HG02763 (cell line): ENCODE results near the gene LAMA2.
"Not testable (repeated sequence)": the region's sequence is repeated elsewhere in the genome, so short reads cannot be mapped to it uniquely, and the experiment has no call there.

ENCODE experiments used
- ATAC-seq: cut with Tn5 transposase; IDR thresholded peaks from one replicate; pipeline ENCODE4 v1.9.1; 2021; ENCODE audit warnings: mild to moderate bottlenecking, moderate library complexity; ENCODE audit not compliant: unreplicated experiment

LAMA2 gene

DNA sequence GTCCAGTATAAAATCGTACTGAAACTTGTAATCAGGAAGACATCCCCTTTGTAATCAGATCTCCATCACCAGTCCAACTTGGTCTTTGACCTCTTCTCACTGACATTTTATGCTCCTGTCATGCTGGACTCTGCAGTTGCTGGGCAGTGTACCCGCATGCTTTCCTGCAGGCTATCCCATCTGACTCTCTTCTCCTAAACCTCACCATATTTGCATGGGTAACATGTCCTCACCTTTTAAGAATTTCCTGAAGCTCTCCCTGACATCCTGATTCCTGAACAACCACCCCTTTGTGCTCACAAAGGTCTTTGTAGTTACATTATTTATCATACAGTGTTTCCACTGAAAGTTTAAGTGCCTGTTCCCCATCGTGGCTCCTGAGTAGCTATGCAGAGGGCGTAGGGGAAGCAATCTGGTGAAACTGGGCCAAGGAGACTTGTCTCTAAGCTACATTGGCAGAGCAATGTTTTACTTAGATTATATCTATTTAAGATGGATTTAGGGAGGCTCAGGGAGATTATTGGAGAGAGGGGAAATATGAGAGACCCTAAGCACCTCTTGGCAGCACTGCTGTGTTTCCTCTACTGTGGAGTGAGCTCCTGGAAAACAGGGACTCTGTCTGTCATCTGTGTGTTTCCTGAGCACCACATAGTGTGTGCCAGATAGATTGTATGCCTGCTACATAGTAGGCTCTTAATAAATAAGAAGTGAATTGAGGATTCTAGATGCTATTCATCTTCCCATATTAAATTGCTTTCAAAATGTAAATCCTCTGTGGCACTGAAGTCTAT lies 124.0 kb downstream of the LAMA2 start:
- ATAC-seq = no peak

DNA sequence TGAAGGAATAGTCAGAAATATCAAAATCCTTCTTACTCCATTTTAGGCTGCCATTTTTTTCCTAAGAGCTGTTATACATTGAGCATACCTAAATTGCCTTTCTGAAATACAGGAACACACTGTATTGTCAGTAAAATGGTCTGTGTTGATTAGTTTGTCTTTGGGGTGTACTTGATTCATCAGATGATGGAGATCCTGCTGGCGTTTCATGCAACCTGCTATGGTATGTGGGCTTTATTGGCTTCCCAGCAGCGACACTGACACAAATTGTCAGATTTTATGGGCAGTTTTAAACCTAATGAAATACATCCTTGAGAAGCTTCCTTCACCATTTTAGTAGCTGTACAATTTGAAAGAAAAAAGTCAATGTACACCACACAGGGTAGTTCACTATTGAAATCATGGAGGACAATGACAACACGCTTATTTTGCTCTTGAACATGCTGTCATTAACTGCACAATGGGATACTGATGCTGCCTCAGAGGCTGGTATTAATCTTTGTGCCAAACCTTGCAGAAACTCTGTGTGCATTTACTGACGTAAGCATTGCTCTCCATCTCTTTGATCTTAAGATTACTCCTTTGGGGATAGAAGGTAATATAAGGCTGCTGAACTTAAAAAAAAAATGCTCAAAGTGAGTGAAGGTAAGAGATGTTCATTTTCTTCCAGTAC lies 124.9 kb downstream of the LAMA2 start:
- ATAC-seq = no peak

DNA sequence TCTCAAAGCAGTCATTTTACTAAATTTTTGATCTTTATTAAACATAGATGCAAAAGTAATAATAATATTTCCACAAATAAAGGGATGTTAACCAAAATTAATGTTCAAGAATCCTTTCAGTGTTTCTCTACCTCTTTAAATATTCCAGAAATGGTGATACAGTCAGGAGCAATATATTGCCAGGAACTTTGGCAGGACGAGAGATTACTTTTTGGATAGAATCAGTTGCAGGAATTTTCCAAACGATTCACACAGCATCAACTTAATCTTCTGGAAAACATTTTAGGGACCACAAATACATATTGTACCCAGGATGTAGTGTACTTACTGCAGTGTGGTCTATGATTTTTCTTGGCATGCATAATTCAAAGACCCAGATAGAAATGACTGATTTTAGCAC lies 125.7 kb downstream of the LAMA2 start:
- no peak for ATAC-seq

DNA sequence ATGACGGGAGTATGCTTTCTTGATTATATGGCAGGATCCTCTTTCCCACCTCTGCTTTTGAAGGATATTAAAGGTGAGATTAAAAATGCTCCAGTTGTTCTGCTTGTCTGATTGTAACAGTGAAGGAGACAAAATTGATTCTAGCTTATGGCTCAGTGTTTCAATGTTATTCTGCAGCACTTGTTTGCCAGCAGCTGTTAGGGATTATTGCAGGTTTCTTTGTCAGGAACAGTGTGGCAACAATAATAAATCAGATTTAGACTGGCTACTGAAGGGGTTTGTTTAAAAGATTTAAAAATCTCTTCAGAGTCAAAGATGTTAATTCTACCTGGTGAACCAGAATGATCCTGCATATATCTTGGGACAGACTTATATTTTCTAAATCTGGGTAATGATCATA lies 126.9 kb downstream of the LAMA2 start:
- ATAC-seq = no peak

DNA sequence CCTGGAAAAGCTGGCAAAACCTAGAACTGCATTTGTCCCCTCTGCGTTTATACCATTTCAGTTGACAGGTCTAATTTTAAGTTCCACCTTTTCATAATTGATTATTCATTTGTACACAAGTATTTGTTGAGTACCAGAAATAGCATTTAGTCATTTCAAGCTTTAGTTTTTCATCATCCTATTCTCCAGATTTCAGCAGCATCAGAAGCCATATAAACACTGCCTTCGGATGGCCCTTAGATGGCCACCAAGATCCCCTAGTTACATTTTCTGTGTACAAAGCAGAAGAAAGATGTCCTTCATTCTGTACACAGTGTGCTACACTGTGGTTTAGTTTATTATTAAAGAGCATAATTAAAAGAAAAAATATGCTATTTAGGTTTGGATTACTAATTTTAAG lies 131.4 kb downstream of the LAMA2 start:
- ATAC-seq = no peak

DNA sequence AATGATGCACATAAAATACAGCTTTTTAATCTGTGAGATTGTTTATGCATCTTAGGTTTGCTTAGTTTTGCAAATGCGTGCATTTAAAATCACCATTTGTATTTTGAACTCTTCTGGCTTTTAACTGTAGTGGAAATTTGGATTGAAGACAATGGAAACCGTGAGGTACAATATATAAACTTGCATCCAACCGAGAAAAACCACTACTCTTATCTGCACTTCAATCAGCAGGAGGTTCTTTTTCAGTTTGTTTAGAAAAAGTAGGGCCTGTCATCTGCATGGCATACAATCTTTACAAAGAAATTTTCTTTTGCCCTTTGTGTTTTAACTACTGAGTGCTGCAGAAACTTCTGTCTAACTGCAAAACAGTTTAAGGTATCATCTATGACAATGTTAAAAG lies 132.8 kb downstream of the LAMA2 start:
- ATAC-seq = no peak

DNA sequence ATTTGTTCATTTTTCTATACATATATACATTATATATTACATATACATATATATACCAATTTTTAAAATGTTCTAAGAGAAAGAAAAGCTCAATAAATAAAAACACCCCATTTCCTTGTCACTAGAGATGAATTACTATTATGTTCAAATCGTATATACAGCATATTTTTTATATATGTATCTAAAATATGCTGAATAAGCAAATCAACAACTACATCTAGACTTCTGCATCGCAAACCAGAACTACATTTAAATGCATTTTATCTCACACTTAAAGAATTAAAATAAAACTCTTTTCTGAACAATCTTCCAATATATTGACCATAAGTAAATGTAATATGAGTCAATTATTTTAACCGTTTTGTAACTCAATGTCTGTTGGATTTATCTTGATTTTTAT lies 133.9 kb downstream of the LAMA2 start:
- ATAC-seq = no peak

DNA sequence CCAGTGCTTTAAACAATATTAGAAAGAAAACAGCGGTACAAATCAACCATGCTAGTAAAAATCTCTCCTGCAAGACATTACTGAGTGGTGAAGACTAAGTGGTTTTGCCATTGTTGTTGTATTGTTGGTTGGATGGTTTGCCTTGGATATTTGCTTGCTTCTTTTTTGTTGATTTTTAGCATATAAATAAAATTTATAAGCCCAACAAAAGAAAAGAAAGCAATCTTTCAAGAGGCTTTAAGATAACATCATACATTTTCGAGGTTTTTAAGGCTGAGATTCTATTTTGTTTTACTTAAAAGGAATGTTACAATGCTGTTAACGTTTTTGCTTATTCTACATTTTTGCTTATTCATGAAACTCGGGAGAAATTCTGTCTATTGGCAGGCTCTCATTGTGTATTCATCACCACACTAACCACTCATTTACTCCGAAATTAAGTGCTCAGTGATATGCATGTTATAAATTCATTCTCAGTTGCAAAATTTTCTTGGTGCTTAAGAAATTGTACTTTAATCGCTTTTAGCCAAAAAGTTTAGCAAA lies 139.1 kb downstream of the LAMA2 start:
- no peak for ATAC-seq

DNA sequence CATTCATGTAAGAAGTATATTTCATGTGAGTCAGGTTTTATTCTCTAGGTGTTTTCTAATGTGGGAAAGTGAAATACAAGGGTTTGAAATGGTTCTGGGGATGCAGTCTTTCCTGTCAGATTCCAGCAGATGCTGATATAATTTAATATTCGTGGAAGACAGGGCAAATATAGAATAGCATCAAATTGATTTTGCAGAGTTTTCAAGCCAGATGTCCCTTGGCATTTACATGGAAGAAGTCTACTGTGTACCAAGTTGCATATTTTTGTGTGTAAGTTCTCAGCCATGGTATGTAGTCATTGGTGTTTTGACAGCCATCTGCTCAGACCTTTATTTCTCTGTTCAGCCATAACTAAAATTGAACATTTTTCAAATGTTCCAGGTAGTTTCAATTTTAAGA lies 143.7 kb downstream of the LAMA2 start:
- no peak for ATAC-seq

DNA sequence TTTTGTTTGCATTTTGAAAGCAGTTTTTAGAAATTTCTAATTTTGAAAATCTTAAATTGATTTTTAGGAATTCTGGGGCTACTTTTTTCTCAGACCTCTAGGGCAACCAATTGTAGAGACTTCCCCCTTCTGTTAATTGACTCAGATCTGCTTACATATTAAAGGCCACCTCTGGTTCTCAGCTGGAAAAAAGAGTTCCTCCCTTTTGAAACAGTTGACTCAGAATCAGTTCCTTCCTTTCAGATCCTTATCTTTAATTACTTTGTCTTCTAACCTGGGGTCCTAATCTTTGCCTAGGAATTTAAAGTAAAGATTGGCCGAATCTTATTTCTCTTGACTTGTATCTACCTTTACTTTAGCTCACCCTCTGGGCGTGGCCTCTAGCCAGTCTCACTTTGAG lies 146.8 kb downstream of the LAMA2 start:
- no peak for ATAC-seq

DNA sequence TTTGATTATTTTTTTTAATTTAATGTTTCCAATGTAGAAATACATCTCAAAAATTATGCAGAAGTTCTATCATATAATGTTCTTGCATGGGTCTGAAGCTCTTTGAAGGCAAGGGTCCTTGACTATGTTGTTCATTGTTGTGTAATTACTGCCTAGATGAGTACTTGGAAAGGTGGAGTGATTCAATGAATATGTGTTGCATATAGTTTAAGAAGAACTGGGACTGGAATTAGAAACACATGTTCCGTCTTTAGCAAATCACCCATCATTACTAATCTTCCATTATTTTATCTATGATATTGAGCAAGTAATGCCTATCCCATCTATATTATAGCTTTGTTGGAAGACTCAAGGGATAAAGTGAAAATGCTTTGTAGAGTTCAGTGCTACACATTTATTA lies 147.3 kb downstream of the LAMA2 start:
- no peak for ATAC-seq

DNA sequence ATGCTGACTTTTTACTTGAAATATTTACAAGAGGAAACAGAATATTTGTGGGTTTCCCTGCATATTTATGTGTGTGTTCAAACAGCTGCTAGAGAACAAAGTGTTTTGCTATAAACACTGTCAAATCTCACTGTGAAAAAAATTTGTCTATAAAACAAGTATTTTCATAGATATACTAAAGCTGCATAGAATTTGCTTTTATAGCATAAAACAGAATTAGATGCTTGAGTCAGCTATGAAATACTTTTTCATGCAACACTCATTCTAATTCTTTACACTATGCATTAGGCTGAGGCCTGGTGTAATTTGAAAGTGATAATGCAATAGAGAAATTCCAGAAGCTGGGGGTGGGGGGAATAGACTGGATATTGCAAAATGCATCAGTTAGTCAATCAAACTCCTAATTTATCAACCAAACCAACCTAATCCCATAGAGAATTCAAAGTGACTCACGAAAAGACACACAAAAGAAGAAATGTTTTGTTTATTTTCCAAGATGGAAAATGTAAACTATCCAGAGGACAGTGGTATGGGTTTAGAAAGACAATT lies 148.2 kb downstream of the LAMA2 start:
- no peak for ATAC-seq

DNA sequence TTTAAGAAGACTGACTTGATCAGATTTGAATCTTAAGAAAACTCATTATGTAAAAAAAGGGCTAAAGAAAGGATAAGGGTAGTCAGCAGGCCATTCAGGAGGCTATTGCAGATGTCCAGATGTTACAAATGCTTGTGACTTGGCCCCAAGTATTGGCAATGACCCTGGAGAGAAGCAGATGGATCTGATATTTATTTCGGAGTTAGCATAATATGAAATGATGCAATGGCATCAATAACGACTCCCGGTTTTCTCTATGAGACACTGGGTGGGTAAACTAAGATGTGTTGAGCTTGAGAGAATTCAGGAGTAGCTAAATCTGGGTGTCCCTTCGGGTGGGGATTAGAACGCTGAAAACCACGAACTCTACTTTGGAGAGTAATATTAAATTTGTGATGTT lies 149.7 kb downstream of the LAMA2 start:
- ATAC-seq = no peak

DNA sequence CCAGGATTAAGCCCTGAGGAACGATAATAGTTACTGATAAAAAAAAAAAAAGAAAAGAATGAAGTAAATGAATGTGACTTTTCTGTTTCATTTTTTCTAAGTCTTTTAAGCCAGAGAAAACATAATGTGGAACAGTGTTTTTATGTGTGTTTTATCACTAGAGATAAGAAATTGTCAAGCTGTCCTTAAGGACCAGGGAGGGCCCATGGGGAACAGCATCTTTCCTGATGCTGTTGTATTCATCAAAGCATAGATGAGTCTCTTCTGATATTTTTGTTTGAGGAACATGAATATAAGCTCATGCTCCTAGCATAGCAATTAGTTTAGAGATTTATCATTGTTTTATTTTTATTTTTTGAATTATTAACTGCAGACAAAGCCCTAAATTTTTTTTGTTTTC lies 150.2 kb downstream of the LAMA2 start:
- no peak for ATAC-seq

DNA sequence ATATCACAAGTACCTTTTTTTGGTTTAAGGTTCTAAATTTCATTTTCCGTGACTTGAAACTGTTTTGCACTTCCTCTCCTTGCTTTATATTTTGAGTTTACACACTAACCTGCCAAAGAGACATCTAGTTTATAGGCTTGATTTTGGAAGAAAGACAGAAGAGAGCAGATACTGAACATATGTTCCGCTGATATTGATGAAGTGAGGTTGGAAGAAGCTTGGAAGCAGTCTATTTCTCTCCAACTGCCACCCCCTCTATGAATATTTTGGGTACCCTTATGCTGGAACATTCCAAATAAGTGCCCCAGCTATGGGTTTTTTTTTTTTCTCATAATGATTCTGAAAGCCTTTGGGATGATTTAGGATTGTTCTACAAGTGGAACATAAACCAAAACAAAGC lies 150.6 kb downstream of the LAMA2 start:
- ATAC-seq = no peak

DNA sequence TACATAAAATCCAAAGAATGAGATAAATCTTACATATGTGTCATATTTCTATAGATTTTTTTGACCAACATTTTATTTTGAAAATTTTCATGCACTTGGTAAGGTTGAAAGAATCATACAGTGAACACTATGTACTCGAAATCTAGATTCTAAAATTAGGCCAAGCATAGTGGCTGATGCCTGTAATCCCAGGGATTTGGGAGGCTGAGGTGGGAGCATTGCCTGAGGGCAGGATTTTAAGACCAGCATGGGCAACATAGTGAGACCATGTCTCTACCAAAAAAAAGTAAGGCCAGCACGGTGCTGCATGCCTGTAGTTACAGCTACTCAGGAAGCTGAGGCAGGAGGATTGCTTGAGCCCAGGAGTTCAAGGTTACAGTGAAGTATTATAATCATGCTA lies 158.6 kb downstream of the LAMA2 start:
- ATAC-seq = no peak

DNA sequence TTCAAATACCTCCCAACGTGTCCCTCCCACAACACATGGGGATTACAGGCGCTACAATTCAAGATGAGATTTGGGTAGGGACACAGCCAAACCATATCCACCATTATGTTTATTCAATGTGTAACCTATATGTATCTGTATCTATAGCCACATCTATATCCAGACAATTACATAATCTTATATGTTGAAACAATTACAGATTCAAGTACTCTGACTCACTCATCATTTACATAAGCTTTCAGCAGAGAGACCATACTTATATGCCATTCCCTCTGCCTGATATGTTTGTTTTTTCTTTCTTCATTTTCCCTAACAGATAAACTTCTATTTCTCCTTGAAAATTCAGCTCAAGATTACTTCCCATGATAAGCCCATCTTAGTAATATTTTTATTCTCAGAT lies 163.6 kb downstream of the LAMA2 start:
- no peak for ATAC-seq

DNA sequence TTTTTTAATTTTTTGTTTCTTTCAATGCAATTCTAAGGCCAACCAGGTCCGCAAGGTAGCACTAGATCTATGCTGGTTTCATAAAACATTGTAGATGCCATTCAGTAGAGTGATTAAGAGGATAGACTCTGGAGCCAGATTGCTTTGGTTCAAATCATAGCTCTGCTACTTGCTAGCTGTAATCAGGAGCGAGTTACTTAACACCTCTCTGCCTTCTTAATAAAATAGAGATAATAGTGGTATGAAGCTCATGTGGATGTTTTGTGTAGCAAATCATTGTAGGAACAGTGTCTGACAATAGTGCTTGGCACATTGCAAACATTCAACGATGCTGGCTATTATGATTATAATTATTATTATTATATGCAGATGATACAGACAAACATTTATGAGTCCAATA lies 164.9 kb downstream of the LAMA2 start:
- no peak for ATAC-seq

DNA sequence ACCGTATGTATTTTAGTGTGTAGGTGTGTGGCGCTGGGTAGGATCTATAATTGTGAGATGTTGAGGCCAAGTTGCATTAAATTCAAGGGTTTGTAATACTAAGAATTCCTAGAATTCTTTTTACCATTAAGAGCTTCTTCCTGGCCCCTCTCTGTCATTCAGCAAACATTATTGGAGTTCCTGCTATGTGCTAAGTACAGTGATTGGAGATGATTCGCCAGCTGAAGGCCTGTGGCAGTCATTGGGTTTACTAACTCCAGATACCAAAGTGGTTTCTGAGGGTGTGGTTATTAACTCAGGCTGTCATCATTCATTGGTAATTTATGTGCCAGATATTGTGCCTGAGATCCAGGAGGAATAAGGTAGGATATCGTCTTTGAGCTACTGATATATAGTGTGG lies 167.1 kb downstream of the LAMA2 start:
- ATAC-seq = no peak

DNA sequence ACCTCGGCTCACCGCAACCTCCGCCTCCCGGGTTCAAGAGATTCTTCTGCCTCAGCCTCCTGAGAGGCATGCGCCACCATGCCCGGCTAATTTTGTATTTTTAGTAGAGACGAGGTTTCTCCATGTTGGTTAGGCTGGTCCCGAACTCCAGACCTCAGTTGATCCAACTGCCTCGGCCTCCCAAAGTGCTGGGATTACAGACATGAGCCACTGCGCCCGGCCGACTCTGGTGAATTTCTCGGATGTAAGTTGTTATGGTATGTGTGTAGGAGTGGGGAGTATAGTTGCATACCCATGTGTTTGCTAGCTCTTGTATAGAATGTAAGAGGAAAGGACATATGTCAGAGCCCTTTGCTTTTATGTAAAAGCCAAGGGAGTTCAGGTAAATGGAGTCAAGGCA lies 170.2 kb downstream of the LAMA2 start:
- ATAC-seq = not testable (repeated sequence)

DNA sequence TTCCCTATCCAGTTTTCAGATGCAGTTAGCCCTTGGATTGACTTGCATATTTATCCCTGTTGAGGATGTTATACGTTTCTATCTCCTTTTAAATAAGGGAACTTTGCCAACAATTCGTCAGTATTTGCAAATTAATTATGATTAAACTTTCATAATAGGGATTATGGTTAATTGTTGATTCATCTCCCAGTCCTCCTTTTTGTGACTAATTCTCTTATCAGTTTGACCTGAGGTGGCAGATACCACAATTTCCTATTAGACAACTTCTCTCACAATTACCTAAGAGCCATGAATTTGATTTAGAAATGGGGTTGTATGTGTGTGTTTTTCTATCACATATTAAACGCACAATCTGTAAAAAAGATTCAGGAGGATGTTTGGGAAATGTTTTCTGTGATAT lies 172.9 kb downstream of the LAMA2 start:
- no peak for ATAC-seq

DNA sequence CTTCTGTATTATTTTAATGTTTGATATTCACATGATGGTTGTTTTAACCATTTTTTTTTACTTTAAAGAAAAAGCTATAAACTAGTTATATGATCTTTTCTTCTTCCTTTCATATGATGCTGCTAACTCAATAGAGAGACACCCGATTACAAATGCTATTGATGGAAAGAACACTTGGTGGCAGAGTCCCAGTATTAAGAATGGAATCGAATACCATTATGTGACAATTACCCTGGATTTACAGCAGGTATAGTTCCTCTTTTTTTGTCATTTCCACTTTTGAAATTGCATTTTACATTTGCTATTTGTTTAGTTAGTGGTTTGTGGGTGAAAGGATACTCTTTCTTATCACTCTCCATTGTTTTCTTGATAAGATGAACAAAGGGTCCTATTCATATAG lies 176.7 kb downstream of the LAMA2 start:
- ATAC-seq = no peak
